T-helper 1 cell treated with Interleukin-12 subunit alpha and Interleukin-12 subunit beta and Interleukin-4 antibody, amounts not matched to agents 30 ng/mL and 1 ng/mL, for 36 hours (primary cell): Measurements from ENCODE around the gene SGK1. TPM values are rescaled to one million over a fixed set of nuclear protein-coding genes. Genes with fewer than 3 reads are reported as not detected.
"Not testable (repeated sequence)": the region's sequence is repeated elsewhere in the genome, so short reads cannot be mapped to it uniquely, and the experiment has no call there.

ENCODE experiments used
- intact Hi-C: fragments of 100-400 bp; cut with micrococcal nuclease; formaldehyde crosslinking; loops from one replicate; pipeline ENCODE4 v1.15.1; 2024
- total RNA-seq: library from RNA; stranded (reverse); gene quantifications from 2 replicates; pipeline ENCODE4 v1.2.3, GENCODE V29; 2022

The SGK1 gene
- total RNA-seq, 1 donor from 2014 or later: 45.3 TPM

DNA sequence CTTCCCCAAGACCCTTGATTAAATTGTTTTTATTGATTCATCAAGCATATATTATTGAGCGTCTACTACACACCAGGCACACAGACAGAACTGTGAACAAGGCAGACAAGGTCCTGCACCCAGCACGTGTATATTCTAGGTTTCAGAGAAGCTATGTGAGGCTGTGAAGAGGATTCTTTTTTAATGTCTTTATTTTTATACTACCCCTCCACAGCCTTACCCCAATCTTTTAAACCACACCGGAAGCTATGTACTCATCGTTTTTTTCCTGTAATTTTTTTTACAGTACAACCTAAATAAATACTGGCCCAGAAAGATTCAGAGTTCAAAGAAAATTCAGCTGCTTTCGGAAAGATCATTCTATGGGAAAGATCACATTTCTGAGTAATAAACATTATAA is 10.0 kb downstream of the SGK1 start:
- intact Hi-C loops: no loop called here

DNA sequence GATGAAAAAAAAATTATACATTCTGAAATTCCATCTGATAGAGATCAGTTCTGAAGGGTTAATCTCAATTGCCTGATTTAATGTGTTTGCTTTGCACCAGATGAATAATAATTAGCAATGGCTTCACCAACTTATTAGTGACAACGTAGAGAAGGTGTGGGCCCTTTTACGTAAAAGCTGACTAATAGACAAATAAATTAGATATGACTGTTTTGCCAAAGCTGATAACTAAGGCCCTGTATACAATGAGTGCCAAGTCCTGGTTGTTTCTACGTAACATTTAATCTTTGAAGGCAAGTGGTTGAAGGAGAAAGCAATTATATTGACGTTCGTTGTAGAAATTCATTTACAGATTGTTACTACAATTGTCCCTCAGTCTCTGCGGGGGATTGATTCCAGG is 10.8 kb downstream of the SGK1 start:
- intact Hi-C loops: no loop called here

DNA sequence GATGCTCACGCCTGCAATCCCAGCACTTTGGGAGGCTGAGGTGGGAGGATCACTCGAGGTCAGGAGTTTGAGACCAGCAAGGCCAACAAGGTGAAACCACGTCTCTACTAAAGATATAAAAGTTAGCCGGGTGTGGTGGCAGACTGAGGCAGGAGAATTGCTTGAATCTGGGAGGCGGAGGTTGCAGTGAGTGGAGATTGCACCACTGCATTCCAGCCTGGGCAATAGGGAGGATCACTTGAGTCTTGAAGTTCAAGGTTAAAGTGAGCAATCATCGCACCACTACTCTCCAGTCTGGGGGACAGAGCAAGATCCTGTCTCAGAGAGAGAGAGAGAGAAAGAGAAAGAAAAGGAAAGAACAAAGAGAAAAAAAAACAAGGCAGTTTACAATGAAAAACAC is 13.5 kb downstream of the SGK1 start:
- intact Hi-C loops: not testable (repeated sequence)

DNA sequence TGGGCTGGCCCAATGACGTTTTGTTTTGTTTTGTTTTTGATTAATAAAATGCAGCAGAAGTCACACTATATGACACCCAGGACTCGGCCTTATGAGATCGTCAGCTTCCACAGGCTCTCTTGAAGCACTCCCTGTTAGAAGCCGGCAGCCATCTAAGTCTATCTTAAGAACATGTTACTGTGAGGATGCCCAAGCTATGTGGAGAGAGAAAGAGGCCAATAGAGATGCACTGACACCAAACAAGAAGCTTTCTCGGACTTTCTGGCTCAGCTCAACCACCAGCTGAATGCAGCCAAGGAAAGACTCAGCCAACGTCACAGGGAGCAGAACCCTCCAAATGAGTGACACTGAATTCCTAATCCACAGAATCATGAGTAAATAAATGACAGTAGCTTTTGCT is 14.0 kb downstream of the SGK1 start:
- intact Hi-C loops: no loop called here

DNA sequence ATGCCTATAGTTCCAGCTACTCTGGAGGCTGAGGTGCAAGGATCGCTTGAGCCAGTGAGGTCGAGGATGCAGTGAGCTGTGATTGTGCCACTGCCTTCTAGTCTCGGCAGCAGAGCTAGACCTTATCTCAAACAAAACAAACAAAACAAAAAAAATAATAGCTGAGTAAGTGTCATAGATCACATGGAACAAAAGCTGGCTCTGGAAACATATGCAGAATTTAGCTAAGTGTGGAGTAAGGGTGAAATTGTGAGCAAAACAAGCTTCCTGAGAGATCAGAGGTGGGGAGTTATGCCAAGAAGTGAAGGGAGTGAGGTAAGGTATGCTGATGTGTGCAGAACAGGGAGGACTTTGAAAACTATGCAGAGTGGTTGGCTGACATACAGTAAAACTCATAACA is 18.7 kb downstream of the SGK1 start:
- intact Hi-C loops: no loop called here

DNA sequence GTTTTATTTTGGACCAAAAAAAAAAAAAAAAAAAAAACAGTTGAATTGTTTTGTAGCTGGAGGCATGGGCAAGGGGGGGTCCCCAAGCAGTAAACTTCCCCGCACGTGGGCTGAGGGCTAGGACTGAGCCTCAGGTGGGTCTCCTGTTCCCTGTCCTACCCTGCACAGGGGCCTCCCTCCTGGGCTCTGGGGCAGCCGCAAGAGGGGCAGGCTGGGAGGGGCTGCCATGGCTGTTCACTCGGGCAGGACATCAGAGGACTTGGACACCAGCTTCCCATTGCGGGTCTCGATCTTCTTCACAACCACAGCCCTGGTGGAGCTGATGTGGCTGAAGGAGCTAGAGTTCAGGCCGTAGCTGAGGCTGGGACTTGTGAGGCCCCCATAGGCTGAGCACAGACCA is 21.1 kb downstream of the SGK1 start:
- intact Hi-C loops: no loop called here

DNA sequence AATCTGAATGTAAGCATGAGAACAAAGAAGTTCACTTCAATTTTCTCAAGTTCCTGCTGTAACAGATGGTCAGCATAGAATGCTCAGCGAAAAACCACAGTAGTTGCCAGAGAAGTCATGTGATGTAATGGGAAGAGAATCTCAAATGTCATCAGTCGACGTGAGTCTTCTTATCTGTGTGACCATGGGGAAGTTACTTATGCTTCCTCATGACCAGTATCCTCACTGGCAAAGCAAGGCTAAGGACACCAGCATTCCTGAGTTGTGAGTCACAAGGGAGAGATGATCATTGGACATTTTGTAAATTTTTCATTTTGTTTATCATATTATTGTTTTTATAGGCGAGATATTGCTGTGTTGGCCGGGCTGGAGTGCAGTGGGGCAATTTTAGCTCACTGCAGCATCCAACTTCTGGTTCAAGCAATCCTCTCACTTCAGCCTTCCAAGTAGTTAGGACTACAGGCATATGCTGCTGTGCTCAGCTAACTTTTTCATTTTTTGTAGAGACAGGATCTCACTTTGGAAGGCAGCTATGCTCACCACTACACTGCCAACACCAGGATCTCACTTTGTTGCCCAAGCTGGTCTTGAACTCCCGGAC is 21.9 kb downstream of the SGK1 start:
- intact Hi-C loops: no loop called here

DNA sequence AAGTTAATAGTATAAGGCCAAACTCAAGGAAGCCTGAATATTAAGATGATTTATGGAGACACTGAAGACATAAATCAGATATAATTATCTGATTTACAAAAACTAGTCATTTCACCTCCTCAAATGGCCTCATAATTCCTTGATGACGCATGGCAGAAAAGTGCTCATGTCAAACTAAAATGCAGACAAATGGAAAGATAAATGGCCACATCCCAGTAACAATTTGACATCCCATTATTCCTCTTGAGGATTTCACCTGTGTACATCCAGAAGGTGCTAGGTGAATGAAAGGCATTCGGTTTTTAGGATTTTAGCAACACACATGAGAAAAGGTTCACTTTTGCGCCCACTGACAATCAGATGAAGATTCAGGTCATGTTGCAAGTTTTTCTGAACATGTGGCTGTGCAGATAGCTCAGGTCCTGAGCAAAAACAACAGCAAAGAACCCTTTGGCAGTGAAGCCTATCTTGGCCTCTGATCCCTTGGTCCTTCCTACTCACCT is 24.2 kb downstream of the SGK1 start:
- intact Hi-C loops: no loop called here

DNA sequence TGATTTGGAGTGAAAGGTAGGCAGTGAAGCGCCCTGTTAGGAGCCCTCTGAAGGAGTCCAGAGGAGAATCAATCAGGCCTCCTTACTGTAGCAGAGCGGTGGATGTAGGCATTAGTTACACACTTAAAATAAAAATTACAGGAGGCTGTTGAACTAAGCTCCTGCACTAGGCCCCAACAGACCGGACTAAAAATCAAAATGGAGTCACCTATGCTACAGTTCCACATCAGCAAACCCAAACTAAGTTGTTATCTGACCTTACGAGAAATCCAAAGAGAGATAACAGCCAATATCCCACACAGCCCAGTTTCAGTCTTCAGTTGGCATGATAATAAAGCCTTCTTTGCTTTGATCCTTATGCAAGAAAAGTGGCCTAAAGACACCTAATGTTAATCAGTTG is 26.8 kb downstream of the SGK1 start:
- intact Hi-C loops: no loop called here

DNA sequence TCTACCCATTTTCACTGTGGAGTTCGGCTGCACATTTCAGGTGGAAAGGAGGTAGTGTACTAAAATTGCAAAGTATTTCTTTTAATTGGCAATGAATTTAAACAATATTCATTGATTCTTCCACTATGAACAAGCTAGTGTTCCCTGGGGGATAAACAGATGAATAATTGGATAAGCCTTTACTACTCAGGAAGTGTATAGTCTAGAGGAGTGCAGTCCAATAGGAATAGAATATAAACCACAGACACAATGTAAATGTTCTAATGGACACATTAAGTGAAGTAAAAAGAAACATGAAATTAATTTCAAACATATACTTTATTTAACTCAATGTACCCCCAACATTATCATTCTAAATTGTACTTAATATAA is 28.7 kb downstream of the SGK1 start:
- intact Hi-C loops: loop anchor here (2.0 to 5.0 kb wide), 5 partner anchors 14 to 688 kb away; no protein-coding TSS in a partner anchor

DNA sequence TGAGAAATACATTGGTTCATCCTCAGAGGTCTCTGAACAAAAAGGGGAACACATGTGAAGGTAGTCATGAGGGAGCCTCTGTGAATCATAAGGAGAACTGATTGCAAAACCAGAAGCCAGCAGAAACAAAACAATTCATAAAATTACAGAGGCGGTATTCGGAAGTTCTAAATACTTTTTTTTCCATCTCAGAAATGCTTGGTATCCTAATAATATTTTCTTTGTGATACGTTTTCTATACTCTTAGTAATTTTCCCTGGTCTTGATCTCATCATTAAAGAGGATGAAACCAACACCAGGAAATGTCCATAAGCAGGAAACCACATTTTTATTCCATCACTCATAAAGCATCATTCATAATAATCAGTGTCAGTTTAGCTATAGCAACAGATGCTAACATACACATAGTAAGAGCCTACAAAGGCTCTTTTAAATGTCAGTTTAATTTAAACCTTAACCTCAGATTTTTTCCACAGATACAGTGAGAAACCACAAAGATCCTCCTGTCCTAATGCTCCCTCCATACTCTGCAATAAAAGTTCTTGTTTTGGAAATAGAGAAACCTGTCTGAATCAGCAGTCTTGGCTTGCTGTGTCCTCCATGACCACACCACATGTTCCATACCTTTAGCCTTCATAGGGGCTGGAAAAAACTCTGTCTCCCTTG is 29.2 kb downstream of the SGK1 start:
- intact Hi-C loops: loop anchor here (1.0 to 5.0 kb wide), 13 partner anchors 9 to 689 kb away; no protein-coding TSS in a partner anchor

DNA sequence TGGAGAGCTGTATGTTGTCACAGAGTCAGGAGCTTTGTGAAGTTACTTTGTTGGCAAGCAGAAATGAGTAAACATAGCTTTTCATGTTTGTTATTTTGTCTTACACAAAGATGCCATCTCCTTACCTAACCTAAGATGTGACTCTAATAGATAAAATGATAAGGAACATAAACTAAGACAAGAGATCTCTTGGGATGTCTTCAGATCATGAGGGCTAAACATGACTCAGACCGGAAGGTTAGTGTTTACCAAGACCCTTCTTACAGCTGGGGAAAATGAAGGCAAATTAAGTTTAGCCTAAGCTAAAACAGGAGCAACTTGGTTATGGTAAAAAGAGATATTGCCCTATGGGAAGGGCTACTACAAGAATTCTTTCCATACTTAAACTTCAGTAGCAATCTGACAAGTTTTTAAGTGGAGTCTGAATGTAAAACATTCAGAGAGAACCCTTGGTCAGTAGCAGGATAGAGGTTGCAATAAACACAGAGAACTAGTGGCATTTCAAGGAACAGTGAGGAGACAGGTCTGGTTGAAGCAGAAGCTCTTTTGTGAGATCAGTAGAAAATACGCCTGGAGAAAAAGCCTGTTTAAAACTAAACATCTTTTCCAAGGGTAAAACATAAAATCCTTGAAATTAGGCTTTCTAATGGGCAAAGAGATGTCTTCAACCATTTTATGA is 29.9 kb downstream of the SGK1 start:
- intact Hi-C loops: loop anchor here (1.0 to 5.0 kb wide), 13 partner anchors 9 to 689 kb away; no protein-coding TSS in a partner anchor

DNA sequence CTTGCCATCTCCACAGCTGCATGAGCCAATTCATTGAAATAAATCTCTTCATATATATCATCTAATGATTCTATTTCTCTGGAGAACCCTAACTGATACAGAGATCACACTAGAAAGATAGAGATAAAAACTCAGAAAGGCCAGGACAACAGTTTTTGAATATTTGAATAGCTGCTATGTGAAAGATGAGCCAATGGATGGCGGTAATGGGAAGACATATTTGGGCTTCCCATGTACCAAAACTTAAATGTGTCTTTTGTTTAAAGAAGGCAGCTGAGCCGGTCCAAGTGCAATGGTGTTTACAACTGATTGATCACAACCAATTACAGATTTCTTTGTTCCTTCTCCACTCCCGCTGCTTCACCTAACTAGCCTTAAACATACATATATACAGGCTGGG is 35.1 kb downstream of the SGK1 start:
- intact Hi-C loops: no loop called here

DNA sequence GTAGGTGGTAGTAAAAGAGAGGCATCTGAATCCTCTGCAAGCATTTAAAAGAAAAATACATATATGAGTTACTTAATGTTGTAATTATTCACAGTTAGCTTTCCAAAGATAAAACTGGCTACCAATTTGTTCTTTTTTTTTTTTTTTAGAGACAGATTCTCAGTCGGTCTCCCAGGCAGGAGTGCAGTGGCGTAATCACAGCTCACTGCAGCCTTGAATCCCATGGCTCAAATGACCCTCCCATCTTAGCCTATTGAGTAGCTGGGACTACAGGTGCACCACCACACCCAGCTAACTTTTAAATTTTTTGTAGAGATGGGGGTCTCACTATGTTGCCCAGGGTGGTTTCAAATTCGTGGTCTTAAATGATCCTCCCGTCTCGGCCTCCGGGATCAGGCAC is 36.5 kb downstream of the SGK1 start:
- intact Hi-C loops: no loop called here

DNA sequence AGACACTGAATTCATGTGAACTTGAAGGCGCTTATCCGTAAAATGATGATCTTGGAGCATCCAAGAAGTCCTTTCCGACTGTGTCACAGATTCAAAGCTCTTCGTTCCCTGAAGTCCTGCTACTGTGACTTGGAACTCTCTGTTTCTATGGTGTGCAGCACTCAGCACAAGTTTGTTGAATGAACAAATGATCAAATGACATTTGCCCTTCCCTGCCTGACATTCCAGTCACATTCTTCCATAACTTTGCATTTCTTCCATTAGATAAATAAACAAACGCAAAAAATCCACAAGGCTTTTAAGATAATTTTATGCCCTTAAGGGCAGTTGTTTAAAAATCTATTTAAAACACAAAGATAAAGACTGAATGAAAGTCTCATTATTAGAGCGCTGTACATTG is 39.9 kb downstream of the SGK1 start:
- intact Hi-C loops: loop anchor here (1.0 to 2.0 kb wide), 4 partner anchors 31 to 159 kb away; no protein-coding TSS in a partner anchor

DNA sequence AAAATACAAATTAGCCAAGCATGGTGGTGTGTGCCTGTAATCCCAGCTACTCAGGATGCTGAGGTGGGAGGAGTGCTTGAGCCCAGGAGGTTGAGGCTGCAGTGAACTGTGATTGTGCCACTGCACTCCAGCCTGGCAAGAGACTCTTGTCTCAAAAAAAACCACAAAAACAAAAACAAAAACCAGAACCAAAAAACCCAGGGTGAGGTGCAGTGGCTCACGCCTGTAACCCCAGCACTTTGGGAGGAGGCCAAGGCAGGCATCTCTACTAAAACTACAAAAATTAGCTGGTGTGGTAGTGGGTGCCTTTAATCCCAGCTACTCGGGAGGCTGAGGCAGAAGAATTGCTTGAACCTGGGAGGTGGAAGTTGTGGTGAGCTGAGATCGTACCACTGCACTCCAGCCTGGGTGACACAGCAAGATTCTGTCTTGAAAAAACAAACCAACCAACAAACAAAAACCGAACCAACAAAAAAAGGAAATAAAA is 41.0 kb downstream of the SGK1 start:
- intact Hi-C loops: loop anchor here (1.0 to 2.0 kb wide), 4 partner anchors 30 to 160 kb away; no protein-coding TSS in a partner anchor

DNA sequence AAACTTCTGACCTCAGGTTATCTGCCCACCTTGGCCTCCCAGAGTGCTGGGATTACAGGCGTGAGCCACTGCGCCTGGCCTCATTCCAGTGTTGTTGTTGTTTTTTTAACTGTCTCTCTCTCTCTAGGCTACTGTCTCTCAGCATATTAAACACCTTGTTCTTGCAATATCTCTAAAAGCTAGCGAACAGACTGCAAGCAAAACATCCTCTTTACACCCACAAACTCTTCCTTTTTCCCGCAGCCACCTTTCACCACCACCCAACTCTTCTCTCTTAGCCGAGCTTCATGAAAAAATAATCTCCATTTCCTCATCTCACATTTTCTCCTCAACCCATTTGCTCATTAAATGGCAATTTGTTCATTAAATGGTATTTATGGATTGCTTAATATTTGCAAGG is 45.5 kb downstream of the SGK1 start:
- intact Hi-C loops: no loop called here

DNA sequence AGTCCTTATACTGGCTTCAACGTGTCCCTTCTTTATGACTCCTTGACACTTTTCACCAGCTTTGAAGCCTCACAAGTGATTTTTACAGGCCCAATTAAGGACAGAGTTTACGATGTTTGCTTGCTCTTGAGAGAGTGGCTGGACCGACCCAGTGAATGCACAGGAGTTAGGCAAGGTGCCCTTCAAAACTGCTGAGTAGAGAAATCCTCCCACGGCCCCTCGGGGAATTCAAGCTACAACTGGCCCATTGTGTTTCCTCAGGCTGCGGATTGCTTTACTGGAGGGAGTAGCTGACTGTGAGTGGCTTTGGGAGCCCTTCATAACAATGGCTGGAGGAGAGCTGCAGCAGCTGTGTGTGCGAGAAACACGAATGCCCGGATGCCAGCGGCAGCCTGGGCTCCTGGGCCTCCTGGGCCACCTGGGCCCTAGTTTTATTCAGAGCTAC is 50.0 kb downstream of the SGK1 start:
- intact Hi-C loops: no loop called here

DNA sequence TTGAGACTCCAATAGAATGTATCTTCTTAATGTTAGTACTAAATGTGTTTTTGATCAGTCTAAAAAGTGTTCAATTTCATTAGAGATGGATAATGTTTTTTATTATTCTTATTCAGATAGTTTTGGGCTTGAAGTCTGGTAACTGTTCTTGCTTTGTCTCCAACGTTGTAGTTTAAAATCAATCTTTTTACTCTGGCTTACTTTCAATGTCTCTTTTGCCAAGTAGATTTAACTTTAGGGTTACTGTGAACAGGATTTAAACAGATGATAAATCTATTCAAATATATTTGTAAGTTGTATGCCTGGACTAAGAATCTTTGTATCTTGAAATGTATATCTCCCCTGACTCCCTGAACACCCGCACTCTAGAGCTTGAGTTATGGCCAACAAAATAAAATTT is 51.1 kb downstream of the SGK1 start:
- intact Hi-C loops: no loop called here

DNA sequence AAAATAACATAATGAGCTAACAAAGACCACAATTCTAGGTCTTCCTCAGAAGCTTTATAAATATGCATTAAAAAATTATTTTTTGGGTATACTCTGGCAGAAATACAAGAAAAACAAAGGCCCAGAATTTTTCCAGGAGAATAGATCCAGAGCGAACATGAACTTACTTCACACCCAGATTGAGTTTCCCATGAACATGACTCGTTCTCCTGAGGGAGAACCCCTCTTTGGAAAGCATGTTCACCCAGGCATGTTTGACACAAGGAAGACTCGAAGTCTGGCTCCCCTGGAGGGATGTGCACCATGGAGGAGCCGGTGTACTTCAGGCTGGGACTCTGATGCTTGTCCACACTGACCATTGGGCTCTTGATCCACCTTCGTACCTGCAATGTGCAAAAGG is 56.1 kb downstream of the SGK1 start:
- intact Hi-C loops: no loop called here

DNA sequence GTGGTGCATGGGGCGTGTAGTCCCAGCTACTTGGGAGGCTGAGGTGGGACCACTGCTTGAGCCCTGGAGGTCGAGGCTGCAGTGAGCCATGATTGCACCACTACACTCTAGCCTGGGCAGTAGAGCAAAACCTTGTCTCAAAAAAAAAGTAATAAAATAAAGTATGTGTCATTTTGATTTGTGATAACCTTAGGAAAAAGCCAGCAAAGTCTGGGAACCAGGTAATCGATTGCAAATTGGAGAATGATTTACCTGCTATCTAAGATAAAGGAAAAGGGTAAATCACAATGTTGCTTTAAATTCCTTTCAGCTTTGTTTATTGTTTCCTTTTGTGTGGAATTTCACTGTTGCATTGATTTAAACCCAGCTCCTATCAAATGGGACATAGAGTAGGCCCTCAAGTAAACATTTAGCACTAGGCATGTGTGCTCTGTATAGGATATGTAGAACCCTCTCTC is 59.0 kb downstream of the SGK1 start:
- intact Hi-C loops: no loop called here

DNA sequence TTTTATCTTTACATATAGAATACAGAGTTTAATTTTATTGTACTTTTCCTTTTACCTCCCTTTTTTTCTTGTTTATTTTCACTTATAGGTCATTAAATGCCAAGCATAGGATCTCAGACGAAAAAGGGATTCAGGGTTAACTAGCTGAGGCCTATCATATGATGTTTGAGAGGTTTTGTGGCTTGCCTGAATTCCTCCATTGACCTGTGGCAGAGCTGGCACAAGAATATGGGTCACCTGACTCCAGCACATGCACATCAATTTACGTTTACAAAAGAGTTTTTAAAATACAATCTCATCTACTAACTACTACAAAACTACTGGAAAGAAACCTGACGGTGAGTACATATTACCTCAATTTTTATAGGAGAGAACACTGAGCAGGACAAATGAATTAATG is 60.4 kb downstream of the SGK1 start:
- intact Hi-C loops: no loop called here
